Activated CD4-positive, alpha-beta T cell treated with anti-CD3 and anti-CD28 coated beads for 1 hour (primary cell): Measurements from ENCODE around the gene SUPT20H.
"Not testable (repeated sequence)": the region's sequence is repeated elsewhere in the genome, so short reads cannot be mapped to it uniquely, and the experiment has no call there.

ENCODE experiments used
- DNase-seq: peaks from one replicate; pipeline ENCODE4 v3.0.0-alpha.2; 2020

Gene SUPT20H

DNA sequence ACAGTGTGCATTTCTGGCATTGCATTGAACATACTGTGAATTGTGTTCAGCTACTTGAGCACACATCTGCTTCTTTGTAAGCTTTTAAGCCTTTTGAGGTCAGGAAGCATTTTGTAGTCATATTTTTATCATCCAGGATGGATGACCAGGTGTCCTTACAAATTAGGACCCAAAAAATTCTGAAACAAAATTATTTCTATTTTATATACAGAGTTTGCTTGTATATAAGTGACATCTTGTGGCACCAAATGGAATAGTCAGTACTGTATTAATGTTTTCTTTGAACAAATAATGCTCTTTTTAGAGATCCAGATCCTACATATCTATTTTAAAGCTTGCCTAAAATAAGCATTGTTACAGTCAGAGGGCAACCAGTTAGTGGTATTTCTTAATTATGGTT, 9.5 kb upstream of the SUPT20H start:
- DNase-seq = no peak

DNA sequence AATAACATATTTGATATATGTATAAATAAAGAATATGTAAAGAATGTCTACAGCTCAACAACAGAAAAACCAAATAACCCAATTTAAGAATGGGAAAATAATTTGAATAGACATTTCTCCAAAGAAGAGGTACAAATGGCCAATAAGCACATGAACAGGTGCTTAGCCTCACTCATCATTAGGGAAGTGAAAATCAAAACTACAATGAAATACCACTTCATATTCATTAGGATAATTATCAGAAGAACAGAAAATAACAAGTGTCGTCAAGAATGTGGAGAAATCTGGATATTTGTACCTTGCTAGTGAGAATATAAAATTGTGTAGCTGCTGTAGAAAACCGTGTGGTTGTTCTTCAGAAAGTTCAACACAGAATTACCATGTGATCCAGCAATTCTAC, 8.4 kb upstream of the SUPT20H start:
- DNase-seq = no peak

DNA sequence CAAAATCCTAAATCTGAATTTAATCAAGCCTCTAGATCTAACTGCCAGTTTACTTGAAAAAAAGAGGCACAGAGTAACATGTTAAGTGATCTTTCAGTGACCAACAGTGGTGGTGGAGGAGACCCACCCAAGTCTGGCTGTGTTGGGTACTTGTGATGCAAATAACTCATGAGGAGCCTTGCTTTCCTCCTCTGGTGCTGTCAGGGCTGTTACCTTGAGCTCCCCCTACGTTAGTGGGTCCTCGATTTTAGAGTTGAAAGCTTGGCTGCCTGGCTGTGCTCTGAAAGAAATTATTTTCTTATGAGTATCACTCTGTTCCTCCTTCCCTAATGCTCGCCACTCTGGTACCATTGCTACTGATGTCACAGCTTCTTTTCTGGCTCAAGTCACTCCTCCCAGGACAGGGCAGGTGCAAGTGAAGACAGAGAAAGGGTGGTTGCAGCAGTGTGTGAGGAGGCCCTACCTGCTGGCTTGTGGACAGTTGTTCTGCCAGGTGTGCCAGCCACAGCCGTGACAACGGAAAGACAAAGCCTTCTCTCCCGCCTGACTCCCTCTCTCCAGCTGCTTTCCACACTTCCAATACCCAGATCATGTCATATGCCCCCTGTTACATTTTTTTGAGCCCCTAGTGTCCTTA, 6.5 kb upstream of the SUPT20H start:
- DNase-seq = no peak

DNA sequence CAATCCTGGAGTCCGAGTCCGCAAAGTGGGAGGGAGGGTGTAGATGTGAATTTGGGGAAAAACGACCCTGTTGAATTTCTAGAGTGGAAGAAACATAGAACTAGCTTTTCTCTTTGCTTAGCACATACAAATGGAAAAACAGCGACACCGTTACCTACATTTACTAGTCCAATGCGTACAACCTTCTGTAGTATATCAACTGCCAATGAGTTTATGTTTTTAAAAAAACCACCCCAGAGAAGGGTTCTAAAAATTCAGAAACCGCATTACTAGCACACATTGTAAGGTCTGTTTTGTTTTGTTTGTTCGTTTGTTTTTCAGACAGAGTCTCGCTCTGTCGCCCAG, 332 bp upstream of the SUPT20H start:
- no peak for DNase-seq

DNA sequence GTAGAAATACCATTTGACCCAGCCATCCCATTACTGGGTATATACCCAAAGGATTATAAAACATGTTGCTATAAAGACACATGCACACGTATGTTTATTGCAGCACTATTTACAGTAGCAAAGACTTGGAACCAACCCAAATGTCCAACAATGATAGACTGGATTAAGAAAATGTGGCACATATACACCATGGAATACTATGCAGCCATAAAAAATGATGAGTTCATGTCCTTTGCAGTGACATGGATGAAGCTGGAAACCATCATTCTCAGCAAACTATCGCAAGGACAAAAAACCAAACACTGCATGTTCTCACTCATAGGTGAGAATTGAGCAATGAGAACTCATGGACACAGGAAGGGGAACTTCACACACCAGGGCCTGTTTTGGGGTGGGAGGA, 3.3 kb downstream of the SUPT20H start:
- not testable (repeated sequence) for DNase-seq

DNA sequence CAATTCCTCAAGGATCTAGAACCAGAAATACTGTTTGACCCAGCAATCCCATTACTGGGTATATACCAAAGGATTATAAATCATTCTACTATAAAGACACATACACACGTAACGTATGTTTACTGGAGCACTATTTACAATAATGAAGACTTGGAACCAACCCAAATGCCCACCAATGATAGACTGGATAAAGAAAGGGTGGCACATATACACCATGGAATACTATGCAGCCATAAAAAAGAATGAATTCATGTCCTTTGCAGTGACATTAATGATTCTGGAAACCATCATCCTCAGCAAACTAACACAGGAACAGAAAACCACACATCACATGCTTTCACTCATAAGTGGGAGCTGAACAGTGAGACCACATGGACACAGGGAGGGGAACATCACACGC, 6.4 kb downstream of the SUPT20H start:
- DNase-seq = not testable (repeated sequence)

DNA sequence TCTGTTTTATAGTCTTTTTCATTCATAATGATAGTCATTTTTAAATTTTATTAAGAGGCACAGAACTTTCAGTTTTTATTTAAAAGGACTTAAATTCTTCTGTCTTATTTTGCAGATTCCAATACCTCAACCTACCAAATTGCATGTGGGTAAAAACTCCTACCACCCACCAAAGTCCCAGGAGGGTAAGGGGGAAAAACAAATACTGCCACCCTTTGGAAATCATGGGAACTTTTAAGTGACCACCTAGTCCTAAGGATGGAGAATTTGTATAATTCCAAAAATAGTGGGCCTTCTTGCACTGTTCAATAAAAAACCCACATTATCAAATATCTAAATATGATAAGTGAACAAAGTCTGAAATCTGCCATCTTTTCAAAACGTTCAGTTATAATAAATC, 9.7 kb downstream of the SUPT20H start:
- no peak for DNase-seq

DNA sequence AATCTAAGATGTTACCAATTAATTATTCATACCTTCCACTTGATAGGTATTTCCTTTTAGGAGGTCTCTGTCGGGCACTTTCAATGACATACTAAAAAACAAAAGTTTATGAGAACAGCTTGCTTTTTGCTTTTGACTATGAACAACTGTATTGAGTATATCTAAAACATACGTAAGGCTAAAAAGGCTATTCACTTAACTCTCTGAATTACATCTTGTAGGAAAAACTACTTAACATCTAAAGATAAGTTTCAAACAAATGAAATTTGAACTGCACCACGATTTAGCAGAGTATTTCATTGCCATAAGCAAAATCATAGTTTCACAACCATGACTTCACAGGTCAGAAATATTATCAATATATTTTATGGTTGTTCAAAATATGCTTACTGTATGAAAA, 11.6 kb downstream of the SUPT20H start:
- no peak for DNase-seq

DNA sequence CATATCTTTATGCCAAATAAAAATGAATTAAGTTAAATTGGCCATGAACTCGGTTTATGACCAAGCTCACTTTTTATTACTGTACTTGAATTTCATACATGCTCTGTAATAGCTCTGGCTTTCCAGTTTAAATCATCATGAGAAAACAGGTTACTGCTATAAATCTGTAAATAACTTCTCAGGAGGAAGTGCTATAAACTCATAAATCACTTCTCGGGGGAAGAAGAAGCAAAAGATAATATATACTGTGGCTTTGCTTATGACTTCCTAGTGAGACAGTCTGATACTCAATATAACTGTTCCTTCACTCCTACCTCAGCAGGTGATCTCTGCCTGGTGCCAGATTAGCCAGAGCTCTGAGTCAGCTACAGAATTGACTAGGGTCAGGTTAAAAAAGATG, 12.5 kb downstream of the SUPT20H start:
- DNase-seq = no peak

DNA sequence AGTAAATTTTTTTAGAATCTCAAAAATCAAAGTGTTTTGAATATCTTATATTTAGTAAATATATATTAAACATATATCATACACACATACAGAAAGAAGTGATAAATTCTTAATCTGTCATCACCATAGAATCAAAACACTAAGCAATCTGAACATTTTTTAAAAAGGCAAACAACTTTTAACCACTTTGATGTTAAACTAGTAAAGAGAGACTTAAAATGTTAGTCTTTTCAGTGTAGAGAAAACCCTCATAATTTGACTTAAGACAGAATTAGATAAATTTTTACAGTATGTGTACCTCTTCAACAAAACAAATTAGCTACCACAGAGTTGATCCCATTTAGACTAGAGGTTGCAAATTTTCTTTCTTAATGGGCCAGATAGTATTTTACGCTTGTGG, 13.4 kb downstream of the SUPT20H start:
- DNase-seq = no peak

DNA sequence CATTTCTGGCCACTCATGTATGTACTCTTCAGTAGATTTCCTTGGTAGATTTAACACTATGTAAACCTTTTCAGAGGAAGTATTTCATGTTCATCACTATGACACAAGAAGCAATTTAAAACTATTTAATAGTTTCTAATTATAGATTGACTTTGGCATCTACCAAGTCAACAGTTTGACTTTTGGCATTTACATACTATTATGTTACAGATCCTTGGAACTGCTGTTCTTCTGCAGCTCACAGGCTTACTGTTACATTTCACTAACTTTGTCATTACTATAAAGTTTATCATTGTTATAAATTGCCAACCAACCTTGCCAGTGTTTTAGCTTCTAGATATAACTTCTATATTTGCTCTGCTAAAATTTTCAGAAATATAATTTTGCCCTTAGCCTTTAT, 18.7 kb downstream of the SUPT20H start:
- DNase-seq = no peak

DNA sequence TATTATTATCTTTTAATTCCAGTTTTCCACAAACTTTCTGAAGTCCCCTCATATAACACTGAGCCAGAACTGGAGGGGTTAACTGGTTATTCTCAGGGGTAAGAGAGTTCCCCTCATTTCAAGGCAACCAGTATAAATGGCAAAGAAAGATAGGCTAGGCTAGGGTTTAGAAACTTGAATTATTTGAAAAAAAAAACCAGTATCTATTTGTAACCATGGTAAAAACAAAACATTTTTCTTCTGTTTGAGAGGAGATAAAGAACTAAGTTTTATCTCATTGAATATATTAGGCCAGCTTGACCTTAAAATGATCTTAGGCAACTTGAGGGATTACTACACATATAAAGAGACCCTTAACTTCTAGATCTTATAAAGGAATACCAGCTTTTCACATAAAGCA, 19.6 kb downstream of the SUPT20H start:
- no peak for DNase-seq

DNA sequence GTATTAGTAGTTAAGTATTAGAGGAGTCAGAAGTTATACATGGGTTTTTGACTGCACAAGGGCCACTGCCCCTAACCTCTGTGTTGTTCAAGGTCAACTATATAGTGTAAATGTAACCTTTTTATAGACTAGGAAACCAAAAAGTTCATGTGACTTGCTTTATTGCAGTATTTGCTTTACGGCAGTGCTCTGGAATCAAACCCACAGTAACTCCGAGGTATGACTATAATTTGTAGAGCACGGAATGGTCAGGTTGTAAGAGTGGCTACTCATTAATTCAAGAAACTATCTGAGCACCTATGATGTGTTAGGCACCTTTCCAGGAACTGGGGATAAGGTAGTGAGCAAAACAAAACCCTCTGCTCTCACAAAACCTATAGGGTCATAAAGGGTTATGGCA, 22.2 kb downstream of the SUPT20H start:
- no peak for DNase-seq

DNA sequence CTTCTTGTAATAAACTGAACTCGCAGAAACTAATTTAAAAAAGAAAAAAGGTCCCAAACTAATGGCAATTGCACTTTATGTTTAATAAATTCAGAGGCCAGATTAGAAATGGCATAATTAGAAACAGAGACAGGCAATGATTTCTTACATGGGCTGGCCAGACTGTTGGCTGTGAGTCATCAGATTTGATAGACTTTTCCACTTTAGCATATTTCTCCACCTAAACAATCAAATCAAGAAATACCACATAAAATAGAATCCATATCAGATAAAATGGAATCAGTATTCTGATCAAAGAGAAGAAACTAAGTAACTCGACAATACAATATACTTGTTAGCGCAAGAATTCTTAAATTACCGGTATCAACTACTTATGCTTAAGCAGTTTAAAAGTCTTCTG, 29.9 kb downstream of the SUPT20H start:
- DNase-seq = no peak

DNA sequence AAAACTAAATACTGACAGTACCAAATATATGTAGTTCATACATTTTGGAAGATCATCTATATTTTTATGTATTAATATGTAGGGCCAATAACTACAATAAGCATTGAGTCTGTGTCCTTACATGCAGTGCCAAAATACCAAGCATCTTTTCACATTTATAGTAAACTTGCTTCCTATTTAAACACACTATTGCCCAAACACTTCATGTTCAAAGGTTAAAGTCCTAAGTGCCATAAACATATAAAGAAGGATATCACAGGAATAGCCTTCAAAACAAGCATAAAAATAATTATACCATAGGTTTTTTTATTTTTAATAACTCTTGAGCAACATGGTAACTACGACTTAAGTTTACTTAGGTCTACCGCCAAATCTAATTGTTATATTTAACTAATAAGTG, 31.8 kb downstream of the SUPT20H start:
- no peak for DNase-seq

DNA sequence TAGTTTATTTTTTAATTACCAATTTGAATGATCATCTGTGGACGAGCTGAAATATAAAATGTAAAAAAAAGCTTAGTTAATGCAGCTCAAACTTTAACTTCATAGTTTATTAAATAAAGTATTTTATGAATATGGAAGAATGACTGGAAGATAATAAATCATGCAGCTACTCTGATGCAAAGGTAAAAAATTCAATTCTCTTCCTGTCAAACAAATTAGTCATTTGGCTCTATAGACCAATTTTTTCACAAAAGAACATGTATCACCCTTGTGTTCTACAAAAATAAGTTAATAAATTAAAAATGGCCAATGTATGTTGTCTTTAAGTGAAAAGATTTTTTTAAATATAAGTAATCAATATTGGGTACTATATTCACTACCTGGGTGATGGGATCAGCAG, 32.7 kb downstream of the SUPT20H start:
- no peak for DNase-seq

DNA sequence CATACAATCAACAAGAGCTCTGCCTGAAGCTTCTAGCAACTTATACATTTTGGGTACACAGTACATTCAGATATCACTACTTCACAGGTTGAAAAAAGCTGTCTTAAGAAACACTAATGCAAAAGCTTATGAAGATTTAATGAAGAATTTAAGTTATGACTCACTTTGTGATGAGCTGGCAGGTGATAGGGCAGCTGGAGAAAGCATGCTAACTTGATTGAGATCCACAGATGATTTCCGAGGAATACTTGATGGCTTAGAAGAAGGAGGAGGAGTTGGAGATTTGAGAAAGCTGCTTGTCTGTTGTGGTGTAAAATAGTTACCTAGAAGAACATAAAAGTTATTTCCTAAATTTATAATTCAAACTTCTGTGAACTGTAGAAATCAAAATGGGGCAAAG, 35.6 kb downstream of the SUPT20H start:
- DNase-seq = no peak

DNA sequence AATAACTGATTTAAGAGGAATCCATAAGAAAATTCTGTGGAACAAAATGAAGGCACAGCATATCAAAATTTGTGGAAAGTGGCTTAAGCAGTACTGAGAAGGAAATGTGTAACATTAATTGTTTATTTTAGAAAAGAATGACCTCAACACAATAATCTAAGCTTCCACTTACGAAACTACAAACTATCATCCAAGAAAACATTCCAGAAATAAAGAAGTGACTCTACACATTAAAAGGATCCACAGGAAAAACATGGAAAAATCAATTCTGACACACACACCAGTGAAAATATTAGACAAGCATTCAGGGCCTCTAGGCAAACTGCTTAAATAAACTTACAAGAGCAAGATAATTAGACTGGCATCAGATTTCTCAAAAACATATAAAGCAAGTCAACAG, 44.9 kb downstream of the SUPT20H start:
- no peak for DNase-seq

DNA sequence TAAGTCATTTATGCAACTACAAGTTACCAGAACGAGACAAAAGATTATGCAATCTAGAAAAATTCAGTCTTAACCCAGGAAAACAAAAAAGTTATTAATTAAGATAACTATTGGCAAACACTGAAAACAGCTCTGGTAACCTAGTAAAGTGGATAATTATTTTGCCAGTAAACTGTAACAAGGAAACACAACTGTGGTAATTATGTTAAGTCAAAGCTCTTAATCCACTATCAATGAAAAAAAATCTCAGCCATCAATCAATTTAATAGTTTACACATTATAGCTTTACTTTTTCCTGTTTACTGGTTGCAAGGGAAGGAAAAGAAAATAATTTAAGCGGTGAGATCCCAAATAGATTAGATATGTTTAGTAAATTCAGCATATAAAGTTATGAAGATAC, 47.7 kb downstream of the SUPT20H start:
- DNase-seq = no peak

DNA sequence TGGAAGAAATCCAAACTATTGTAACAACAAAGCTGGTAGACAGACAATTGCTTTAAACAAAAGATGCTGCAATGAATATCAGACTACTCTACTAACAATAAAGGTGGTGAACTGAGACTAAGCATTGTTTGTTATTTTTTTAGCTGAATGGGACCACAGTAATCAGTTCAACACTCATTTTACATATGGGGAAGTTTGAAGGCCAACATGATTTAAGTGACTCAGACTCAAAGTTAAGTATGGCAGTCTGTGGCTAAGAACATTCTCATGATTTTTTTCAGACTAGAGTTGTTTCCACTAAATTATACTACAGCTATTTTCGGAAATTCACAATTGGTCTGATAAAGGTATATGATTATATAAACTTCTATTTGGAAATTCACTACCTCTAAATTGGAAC, 48.5 kb downstream of the SUPT20H start:
- no peak for DNase-seq

DNA sequence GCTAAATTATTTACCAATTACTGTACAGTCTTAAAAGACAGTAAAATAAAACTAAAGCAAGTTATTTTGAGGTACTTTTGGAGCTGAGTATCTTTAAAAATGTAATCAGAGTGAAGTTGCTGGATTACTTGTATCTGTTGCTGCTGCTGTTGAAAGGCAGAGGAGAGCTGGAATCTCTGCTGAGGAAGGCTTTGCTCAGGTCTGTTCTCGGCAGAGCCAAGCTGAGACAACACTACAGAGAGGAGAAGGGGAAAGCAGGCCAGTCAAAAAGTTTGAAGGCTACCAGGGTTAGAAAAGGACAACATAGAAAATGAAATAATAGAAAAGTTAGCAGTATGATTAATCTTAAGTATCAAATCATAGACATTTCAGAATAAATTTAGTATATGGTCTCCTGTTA, 49.1 kb downstream of the SUPT20H start:
- DNase-seq = no peak

DNA sequence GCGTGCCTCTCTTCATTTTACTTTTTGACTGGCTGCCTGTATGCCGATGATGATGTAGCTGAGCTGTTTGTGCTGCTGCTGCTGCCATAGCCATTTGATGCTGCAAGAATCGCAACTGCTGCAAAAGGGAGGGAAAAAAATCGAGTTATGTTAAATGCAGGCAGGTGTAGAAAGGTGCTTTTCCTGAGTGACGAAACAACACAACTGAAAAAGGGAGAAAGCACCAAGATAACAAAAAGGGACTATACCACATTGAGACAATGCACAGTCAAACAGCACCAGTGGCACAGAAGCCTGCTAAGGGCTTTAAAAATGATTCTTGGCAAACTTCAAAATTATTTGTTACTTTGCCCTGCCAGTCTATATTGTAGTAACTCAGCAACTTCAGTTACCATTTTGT, 49.8 kb downstream of the SUPT20H start:
- no peak for DNase-seq

DNA sequence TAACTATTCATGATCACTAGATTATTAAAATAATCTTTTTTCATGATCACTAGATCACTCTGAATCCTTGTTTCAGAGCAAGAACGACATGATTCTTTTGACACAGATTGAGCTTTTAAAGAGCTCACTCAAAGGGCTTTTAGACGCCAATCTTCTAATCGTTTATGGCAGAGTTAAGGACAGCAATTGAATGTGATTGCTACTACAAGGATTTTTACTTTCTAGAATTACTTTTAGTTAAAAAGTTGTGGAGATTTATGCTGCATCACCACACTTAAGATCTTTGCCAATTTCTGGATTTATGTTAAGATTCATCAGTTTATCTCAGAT, 57.6 kb downstream of the SUPT20H start:
- no peak for DNase-seq

DNA sequence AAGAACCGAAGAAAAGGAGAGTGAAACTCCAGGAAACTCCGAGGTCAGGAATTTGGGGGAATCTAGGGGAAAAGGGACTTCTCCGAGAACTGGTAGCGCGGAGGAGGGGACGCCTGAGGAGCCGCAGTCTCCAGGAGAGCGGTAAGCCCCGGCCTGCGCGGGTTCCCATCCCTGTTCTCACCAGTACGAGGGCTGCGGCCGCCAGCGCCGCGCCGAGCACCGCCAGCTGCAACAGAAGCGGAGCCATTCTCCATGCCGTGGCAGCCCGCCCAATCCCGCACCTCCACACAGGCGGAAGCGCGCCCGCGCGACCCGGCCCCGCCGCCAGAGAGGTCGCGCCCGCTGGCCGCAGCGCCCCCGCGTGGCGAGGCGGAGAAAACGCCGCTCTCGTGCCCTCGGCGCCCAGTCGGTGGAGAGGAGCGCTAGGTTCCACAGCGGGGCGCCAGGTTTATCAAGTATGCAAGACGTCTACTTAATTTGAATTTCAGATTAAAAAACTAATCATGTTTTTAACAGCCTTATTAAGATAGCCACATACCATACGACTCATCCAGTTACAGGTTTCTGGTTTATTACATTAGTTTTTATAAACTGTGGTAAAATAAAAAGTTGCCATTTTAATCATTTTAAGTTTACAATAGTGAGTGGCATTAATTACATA, 60.3 kb downstream of the SUPT20H start, which contains the start of gene ALG5:
TSS of gene ALG5 (minus strand) at position 287 of the 661 bp plus-strand sequence. CDS start at position 247, 40 bp downstream.
- peak; percentile 89 for DNase-seq

DNA sequence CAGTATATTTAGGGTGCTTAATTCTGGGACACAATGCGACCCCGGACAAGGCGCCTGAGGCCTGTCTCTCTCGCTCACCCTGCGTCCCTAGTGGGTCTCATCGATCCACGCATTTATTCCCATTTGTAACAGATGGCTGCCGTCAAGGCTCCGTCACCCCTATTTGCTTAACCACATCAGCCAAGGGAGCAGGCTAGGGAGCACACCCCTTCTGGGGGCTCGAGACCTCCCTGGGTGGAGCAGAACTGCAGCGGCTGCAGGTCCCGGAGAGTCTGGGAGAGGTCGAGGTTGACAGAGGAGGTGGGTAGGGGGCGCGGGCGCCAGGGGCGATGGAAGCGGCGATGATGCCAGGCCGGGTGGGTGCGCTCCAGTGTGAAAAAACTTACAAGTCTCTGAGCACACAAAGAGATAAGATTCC, 60.9 kb downstream of the SUPT20H start:
- peak; percentile 9 for DNase-seq
